COR-L47 (cell line): Measurements from ENCODE around the gene SETD7.

ENCODE experiments used
- DNase-seq: peaks from one replicate; lab custom pipeline; 2025; lab: John Stamatoyannopoulos, UW

The SETD7 gene

DNA sequence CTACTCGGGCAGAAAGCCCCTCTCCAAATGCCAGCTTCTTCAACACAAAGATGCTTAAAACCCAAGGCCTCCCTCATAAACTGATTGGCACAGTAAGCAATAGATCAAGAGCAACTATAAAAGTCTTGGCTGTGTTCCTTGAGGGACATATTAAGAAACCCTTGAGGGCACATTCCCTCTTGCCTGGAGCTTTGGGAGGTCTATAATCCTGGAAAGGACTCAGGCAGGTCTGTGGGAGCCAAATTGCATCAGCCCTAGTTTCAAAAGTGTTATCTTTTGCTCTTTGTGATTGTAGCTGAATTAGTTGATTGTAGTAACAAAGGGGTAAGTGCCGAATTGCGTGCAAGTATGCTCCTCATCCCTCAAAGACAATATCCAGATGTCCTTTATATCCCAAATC lies 18.6 kb upstream of the SETD7 start:
- no peak for DNase-seq

DNA sequence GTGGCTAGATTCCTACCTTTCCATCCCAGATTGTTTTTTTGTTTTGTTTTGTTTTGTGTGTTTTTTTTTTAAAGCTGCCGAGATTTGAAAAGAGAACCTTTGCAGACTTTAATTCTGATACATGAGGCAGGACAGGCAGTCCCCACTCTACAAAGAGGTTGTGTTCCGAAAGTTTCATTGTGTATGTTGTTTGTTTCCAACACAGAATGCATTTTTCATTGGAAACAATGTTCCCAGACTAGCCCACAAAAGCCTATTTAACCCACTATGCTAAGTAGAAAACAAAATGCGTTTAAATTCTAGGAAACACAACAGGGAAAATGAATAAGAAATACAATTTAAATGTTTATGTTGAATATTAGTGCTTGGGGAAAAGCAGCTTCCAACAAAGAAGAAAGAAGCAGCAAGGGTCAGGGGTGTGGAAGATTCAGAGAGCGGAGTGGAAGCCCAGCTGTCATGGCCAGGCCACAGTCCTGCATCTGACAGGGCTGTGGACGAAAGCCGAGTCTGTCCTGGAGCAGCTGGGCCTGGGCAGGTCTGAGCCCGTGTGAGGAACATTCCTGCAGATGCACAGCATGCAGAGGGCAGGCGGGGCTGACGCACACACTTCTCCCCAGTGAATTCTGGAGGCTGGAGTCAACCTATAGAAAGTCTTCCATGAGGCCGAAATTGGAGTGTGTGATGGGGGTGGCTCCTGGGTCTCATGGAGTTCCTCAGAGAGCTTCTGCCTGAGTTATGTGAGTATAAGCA lies 12.4 kb upstream of the SETD7 start:
- no peak for DNase-seq

DNA sequence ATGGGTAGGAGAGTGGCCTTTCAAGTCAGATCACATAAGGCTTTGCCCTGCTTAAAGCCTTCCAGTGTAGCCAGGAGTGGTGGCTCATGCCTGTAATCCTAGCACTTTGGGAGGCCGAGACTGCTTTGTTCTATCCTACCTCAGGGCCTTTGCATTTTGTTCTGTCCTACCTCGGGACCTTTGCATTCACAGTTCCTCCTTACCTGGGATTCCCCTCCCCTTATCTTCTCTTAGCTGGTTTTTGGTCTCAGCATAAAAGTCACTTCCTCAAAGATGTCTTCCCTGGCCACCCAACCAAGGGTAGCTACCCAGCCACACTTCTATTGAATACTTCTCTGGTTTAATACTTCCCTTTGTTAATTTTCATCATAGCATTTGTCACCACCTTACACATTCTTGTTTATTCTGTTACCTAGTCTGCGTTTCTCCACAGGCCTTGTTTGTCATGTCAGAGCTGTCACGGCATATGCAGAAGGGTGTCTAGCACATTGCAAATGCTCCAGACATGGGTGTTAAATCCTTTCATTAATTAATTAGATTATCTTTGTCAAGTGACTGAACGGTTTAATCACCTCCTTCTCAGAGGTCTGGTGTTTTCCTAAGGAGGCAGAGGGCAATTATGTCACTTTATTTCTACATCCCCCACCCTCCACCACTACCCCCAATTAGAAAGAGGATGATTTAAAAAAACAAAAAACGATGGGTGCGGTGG lies 11.3 kb upstream of the SETD7 start:
- no peak for DNase-seq

DNA sequence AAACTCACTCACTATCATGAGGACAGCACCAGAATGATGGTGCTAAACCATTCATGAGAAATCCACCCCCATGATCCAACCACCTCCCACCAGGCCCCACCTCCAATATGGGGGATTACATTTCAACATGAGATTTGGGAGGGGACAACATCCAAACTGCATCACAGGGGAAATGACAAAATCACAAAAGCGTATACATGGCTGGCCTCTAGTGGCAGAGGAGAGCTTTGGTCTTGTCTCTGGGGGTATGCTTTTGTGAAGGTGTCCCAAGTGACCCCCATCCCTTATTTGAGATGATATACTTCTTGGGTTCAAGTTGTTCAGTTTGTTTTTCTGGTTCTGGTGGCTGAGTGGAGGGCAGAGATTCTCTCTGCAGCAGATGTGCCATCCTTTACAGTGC lies 8.5 kb upstream of the SETD7 start:
- DNase-seq: peak; percentile 9

DNA sequence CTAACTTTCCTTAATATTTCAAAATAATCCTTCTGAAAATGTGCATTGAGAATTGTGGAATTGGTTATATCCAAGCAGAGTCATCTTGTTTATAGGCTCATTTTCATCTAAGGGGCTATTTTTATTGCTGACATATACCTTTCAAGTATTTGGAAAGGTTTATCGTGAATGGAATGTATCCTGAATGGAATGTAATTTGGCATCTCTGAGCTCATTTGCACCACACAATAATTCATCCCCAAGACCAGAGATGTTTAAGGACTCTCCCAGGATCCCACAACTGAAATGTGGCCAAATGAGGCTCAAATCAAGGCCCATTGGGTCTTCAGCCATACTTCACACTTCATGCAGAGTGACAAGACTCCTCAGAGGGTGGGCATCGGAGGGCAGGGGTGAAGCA lies 7.5 kb upstream of the SETD7 start:
- DNase-seq: no peak

DNA sequence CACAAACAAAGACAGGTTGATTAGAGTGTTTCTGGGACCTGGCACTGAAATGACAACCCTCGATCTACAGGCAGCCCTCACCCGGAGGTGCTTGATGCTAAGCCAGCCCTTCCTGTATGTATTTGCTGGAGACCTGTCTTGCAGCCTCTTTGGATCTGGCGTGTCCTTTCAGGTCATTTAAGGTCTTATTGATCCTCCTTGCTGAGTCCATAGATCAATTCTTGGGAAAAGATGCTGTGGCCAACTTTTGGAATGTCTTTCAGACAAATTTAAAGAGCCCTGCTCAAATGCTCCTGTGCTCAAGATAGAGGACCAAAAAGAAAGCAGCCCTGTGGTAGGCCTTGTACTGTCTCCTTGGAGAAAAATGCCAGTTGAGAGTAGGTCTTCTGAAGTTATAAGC lies 6.8 kb upstream of the SETD7 start:
- DNase-seq: no peak

DNA sequence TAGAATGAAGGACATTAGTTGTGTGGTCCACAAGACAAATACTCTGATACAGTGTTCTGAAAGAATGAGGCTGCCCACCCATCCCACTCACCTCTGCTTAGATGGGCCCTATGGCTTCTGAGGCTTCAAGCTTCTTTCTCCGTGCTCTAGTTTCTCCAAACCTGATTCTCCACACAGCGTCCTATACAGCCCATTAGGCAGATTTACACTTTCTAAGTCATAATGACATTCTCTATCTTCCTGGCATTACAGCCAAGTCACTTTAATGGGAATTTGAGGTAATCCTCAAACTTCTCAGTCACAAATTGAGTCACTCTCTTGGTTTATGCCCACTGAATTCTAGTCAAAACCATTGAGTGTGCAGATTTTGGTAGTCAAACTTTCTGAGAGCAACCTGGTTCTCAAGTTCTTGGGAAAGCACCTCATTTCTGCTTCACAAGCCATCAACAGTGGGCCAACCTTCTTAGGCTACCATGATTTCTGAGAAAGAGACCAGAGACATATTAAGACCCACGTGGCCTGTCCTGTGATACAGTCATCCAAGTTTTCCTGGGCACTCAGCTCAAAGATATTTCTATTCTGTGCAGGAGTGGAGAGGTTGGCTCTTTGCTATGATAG lies 6.2 kb upstream of the SETD7 start:
- no peak for DNase-seq

DNA sequence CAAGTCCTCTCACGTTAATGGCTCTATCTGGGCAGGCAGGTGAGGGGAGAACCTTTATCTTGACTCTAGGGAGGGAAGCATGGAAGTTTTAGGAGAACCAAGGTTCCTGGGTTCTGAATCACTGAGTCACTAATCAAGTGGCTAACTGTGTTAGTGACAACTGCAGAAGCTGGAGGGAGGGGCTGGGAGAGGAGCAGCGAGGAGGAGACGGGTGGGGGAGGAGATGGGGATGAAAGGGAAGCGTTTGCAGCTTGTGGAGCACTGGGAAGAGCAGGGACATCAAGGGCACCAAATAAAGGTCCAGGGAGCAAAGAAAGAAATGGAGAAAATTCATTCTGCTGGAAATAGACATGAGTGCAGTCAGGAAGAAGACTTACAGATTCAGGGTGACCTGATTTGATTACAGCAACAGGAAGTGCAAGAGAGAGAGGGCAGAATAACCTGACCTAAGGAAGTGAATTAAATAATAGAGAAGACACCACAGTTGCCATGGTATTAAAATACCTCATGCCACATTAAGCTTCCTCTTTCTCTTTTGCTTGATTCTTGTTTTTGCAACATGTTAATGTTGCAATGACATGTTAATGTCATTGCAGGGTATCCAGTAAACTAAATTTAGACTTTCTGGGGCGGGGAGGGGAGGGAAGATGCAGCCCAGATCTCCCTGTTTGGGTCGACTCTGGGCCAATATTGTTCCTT lies 4.5 kb upstream of the SETD7 start:
- DNase-seq: no peak

DNA sequence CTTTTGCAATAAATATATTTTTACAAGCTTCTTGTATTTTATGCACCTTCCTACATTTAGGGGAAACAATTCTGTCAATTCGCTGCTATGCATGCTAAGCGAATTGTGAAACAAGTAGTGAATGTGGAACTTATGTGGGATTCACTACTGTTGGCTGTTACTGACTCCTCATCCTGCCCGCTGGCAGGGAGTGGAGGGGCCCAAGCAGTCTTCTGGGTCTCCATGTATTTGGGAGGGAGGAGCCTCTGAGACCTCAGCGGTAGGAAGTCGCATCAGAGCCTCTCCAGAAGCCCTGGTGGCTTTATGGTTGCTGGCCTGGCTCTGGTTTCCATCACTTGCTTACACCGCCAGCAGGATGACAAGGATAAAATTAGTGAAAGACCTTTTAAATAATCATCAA lies 3.7 kb upstream of the SETD7 start:
- DNase-seq: no peak

DNA sequence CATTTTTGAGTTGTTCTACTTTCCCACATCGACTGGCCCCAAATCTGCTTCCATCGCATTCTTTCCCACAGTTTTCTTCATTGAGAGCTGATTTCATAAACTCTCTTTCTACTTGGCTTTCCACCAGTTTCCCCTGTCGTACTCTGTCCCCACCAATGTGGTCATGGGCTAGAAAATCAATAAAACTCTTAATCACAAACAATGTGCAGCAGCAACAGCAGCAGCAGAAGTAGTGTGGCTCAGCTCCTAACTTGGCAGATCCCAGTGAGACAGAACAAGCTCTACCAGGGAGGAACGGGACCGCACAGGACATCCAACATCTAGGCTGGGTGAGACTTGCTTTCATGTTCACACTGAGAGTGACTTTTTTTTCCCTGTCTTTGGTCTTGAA lies 3.1 kb upstream of the SETD7 start:
- DNase-seq: no peak

DNA sequence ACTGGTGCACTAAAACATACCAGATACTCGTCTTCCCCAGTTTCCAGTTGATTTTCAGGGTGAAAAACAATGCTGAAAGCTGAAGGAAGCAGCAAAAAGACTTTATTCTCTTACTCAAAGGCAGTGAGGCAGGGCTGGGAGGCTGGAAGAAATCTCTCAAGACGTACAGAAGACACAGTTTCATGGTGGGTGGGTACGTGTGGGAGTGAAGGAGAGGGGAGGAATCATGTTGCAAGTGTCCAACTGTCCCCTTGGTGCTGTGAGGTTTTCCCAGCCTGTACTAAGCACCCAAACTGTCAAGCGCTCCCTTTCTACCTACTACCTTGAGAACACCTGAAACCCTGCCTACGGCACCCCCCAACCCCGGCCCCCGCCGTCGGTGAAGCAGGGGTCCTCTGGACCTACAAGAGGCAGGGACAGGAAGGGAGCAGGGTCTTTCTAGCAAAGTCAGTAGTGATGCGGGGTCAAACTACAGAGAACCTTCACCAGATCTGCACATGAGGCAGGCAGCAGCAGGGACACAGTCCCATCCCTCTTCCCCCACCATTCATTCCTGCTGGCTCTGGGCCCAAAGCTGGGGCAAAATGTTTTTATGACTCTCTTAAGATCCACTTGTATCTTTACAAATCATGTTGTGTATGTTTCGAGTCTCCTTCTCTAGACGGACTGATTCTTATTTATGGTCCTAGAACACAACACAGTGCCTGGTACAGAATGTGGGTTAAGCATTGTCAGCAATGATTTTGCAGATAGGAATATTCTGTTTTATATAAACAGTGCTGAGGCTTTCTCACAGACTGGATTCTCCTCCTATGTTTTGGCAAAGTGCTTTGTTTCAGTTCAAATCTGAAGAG lies 2.4 kb upstream of the SETD7 start:
- no peak for DNase-seq

DNA sequence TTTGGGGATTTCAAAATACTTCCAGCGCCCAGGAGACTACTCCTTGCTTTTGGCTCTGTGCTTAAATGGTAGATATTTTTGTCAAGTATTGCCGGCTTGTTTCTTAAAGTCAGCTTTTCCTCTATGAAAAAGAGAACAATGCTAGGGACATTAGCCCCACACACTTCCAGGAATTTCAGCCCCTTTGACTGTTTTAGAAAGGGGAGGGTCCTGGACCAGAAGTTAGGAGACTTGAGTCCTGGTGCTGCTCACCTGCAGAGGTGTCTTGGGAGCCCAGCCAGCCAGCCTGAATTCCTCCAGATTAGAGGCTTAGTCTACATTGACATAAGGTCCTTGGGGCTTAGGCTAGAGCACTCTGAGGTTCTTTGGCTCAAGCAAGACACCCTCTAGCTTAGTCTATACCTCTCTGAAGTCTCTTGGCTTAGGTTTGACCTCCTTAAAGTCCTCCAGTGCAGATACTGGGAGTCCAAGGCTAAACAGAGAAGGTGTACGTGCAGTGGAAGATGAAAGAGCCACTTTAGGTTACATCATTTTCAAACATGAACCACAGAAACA lies 1.6 kb upstream of the SETD7 start:
- DNase-seq: no peak

DNA sequence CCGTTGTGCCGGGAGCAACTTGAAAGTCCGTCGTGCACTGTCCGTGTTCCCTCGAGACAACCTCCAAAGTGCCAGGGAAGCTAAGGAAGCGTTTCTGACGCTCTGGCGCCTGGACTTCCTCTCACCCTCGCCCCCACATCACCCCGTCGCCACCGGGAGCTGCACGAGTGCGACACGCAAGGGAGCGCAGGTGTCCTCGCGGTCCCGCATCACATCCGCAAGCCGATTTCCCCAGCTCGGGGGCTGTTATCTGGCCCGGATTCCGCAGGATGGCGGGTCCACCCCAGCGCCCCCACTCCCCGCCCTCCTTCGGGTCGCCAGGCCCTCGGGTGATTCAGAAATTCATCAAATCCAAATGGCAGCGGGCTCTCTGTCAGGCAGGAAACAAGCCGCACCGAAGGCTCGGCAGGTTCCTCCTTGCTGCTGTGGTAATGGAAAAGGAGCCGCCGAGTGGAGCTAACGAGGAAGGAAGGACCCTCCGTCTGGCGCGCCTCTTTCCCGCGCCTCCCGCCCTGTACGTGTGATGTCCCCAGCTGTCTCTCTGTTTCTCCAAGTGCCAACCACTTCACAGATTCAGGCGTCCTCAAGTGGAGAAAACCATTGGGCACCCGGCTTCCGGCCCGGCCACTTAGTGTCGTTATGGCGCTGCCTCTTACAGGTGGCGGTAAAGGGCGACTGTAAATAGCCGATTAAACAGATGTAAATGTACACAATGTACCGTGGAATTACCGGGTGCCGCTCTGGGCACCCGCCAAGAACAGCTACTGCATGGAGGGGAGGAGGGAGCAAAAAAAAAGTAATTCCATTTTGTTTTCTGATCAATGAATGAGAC lies 921 bp upstream of the SETD7 start:
- DNase-seq: peak; percentile 91

DNA sequence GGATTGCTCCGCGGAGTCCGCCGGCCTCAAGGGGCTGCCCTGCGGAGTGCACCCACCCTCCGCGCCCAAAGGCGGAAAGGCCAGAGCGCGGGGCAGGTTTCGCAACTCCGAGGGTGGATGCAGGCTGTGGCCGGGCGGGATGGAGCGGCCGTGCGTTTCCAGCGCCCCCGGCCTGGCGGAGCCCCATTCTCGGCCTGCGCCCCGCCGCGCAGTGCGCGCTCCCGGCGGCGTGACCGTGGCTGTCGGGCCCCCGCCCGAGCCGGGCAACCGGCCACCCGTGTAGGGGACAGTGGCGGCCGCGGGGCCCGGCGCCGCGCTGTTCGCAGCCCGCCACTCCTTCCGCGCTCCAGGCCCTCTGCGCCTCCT lies 331 bp downstream of the SETD7 start:
- DNase-seq: no peak

DNA sequence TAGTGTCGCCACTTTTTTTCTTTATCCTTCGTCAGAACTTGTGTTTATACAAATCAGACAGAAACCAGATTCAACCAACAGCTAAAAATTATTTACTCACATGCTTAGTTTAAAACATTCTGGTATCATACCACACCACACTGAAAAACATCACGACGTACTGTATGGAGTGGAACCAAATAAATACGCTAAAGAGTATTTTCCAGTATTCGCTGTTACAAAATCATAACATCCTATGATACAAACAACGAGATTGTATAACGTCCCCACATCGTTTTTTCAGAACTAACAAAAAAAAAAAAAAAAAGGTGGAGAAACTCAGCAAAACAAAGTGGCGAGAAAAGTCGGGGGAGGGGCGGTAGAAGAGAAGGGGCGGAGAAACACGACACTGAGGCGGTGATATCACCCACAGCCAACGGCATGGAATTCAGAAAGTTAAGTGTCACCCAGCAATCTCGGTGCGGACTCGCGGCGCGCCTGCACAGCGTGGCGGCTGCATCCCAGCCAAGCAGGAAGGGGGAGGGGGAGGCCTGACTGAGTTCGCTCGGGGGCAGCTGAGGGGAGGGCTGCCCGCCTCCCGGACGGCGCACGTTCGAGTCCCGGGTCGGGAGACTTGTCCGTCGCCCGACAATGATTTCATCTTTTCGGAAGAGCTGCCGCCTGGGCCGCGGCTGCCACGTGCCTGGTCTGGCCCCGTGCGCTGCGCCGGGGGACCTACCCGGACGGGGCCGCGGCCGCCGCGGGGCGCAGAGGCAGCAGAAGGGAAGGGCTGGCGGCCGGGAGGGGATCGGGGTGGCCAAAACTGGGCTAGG lies 920 bp downstream of the SETD7 start:
- peak; percentile 89 for DNase-seq

DNA sequence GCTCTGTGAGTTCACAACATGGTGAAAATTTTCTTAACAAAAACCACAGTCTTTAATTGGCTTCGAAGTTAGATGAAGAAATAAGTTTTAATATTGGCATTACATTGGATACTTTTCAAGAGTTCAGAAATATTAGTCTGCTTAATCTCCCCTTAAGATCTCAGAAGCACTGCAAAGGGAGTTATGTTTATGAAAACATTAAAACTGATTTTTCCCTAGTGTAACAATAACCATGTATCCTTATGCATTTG lies 1.5 kb downstream of the SETD7 start:
- DNase-seq: no peak

DNA sequence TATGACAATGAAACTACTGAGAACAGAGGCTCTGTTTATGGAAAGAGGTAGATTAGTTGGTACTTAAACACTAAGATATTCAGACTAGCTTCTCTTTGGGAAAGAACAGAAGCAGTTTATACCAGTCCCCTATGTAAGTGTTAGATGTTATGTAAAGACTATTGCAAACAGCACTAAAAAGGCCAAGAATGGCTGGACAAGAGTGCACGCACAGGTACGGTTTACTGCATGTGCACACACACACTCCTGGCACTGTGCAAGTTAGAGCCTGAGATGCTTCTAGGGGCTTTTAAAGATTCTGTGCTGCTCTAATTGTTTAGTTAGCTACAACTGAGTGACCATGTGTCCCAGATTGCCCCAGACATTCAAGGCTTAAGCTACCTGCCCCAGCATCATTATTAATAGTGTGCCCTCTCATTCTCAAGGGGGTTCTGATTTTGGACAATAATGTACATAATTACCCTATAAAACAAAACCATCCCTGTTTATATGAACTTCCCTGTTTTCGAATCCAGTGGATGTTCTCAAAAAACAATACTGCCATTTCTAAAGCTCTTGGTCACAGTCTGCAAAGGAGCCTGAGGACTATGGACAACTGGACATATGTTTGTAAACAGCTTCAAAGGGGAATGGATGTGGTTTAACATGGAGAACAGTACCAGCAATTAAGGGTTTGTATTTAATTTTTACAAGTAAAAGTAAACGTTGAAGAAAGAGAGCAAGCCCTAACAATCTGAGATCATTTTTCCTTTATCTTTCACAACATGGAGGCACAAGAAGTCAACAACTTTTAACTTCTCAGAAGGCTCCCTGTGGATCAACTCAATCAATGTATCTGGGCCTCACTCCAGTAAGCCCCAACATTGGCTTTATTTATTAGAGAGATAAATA lies 2.0 kb downstream of the SETD7 start:
- no peak for DNase-seq

DNA sequence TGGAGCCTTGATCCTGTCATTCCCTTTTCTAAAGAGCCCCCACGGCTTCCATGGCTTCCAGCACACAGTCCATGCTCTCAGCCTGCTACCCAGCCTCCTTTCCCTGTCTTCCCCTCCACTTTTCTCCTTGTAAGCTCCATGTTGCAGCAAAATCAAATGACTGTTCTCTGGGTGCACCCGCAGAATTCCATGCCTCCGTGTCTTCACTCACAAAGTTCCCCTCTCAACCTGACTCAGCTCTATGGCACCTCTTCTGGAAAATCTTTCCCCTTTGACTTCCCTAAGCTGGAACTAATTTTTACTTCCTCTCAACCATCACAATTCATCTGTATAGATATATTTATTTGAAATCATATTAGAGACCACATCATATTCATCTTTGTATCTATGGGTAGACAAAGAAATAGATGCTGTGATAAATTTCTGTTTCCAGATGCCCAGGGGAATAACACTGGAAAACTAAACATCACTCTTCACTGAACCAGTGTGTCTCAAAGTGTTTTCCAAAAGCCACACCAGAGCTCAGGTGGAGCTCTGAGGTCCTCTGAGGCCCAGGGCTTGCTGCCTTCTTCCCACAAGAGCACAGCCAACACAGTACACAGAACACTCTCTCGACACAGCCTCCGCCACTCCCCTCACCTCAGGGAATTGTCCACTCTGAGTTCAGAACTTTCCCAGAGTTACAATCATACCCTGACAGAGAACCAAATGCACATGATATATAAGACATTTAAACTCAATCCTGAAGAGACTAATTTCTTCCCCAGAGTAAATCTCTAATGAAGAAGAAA lies 3.3 kb downstream of the SETD7 start:
- DNase-seq: no peak
